IPS DF 4.7 (cell line): ENCODE data around the gene CTSC.
"Not testable (repeated sequence)": the region's sequence is repeated elsewhere in the genome, so short reads cannot be mapped to it uniquely, and the experiment has no call there.

Experiments
- DNase-seq: peaks from one replicate; pipeline ENCODE4 v3.0.0-alpha.2; 2013; ENCODE audit warnings: low spot score; ENCODE audit errors: extremely low read depth

CTSC gene

GRCh38 chr11:88284336-88285050 is 53.0 kb downstream of the CTSC start:
- DNase-seq = no peak

DNA sequence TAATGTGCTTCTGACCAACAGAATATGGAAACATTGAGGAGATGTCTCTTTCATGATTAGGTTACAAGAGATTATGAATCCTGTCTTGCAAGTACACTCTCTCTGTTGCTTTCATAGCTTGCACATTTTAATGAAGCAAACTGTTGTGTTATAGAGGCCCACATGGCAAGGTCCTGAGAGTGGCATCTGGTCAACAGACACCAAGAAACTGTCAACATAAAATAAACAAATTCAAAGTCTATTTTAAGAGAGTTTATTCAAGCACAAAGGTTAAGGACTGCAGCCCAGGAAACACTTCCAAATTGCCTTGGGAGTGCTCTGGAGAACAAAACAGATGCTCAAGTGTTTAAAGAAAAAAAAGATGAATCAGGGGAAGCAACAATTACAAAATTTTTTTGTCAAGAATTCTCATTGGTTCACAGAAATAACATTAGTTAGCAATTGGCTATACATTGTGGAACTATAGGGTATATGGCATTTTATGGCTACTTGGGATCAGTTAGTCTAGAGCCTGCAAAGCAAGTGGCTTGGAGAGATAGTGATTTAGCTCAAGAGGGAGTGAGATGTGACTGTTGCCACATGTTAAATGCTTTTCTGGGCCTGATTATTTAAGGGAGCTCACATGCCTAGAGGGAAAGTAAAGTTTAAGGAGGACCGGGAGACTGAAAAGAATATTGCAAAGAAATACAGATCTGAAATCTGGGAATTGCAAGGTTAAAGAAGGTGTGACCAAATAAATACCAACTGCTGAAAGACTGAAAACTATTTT is 54.6 kb downstream of the CTSC start:
- no peak for DNase-seq

DNA sequence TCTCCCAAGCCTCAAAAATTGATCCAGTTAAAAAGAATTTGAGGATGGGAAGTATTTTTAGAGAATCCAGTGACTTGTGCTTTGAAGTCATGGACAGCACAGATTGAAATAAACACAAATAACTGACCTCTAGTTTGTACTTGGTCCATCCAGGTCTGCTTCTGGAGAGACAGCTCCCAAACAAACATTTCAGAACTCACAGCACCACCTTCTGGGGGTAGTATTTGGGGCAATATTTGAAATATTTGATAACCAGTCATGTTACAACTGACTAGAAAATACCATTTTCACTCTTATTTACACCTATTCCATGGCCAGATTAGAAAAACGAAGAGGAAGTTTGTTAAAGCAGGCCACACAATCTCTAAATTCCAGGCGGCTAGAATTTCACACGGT is 56.2 kb downstream of the CTSC start:
- DNase-seq = no peak

- DNase-seq = no peak
Measured at GRCh38 chr11:88280673-88281316, 56.7 kb downstream of the CTSC start.

DNA sequence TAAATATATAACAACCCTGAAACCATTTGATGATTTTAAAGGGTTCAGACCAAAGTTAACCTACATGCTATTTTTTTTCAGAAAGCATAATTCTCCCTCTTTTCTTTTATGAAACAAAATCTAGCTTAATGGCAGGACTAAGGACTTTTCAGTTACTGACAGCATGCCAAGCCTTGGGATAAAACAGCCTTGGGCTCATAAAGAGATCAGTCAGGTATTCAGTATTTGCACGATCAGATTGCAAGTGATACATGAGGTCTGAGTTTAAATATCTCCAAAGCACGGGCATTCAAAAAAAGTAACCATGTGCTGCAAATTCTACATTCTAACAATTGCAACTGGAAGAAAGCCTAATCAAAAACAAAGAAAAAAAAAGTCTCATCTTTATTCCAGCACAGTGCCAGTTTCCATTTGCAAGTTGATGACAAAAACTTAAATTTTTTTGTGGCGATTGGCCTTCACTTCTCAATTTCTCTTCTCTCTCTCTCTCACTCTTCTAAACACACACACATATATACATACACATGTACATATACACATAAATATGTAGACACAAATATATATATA is 60.1 kb downstream of the CTSC start:
- DNase-seq = no peak

- no peak for DNase-seq
Measured at GRCh38 chr11:88275636-88276035, 61.9 kb downstream of the CTSC start.

GRCh38 chr11:88266919-88267318 is 70.6 kb downstream of the CTSC start:
- DNase-seq = no peak

GRCh38 chr11:88266157-88266556 is 71.4 kb downstream of the CTSC start:
- no peak for DNase-seq

- DNase-seq = no peak
Measured at GRCh38 chr11:88259431-88259830, 78.1 kb downstream of the CTSC start.

DNA sequence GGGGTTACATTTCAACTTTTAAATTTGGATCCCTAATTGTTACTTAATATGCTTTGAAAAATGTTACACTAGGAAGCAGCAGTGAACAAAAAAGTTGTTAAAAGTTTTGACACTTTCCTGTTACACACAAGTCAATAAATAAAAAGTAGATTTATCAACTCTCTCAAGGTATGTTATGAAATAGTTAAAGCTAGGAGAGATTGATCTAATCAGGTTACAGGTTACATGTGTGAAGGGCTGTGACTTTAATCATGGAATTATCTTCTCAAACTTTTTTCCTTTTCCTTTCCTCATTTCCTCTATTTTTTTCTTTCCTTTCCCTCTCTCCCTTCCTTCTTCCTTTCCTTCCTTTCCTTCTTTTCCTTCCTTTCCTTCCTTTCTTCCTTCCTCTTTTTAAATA is 85.3 kb downstream of the CTSC start:
- DNase-seq = no peak

DNA sequence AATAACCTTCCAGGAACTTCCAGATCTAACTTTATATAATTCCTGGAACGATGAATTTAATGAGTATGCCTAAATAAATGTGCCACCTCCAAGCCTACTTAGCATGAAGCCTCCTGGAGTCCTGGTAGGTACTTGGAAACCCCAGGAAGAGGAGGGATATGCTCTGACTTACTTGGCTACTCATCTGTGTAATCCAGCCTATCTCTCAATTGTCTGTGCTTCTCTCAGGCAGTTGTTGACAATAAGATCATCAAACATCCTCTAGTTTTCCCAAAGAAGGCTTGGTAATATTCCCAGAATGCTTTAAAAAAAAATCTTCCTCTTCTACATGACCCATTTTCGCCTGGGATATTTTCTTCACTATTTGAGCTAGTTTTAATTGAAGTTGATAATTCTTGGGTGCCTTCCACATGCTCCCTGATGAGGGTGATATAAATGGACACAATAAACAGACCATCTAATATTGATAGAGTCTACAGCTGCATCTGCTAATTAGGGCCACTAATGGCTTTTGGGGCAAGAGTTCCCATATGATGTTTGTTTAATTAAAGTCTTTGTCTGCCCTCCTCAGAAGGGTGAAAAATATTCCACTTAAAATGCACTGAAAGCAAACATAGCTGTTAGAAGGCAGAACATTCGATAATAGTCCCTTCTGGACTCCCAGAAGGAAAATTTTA is 86.8 kb downstream of the CTSC start:
- DNase-seq = no peak

GRCh38 chr11:88249706-88250105 is 87.8 kb downstream of the CTSC start:
- no peak for DNase-seq

DNA sequence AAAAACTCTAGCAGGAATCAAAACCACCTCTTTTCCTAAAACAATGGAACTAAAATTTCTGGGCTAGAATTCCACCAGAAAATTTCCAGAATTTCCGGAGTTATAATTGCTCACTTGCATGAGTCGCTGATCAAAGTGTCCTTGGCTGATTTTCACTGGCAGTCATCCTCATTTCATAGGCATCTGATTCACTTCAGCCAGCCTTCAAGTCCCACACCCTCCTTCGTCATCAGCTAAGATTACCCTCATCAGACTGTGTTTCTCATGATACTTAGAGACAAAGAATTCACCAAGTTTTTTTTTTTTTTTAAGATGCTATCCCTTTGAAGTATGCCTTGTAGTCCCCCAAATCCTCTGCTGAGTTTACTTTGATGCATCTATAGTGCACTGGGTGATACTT is 90.8 kb downstream of the CTSC start:
- DNase-seq = no peak

DNA sequence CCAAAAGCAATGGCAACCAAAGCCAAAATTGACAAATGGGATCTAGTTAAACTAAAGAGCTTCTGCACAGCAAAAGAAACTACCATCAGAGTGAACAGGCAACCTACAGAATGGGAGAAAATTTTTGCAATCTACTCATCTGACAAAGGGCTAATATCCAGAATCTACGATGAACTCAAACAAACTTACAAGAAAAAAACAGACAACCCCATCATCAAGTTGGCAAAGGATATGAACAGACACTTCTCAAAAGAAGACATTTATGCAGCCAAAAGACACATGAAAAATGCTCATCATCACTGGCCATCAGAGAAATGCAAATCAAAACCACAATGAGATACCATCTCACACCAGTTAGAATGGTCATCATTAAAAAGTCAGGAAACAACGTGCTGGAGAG is 92.0 kb downstream of the CTSC start:
- DNase-seq = not testable (repeated sequence)
